Effector memory CD4-positive, alpha-beta T cell (primary cell): ENCODE data around the gene MTMR4.
"Not testable (repeated sequence)": the region's sequence is repeated elsewhere in the genome, so short reads cannot be mapped to it uniquely, and the experiment has no call there.

Source experiments
- DNase-seq, 3 donors: peaks; one replicate each; pipeline ENCODE4 v3.0.0-alpha.2; 2020
- H3K27ac ChIP-seq: 2 replicates; pipeline ENCODE4 v1.7.0; 2013; ENCODE audit warnings: mild to moderate bottlenecking, low read length, moderate library complexity; ENCODE audit not compliant: insufficient read depth, poor library complexity, severe bottlenecking
- H3K27me3 ChIP-seq: replicated peaks from 2 replicates; pipeline ENCODE4 v1.7.0; 2013; ENCODE audit warnings: mild to moderate bottlenecking, low read length; ENCODE audit not compliant: insufficient read depth, control insufficient read depth, poor library complexity, severe bottlenecking
- H3K36me3 ChIP-seq: 2 replicates; pipeline ENCODE4 v1.7.0; 2013; ENCODE audit warnings: mild to moderate bottlenecking, low read length, moderate library complexity; ENCODE audit not compliant: control insufficient read depth, insufficient read depth
- H3K4me1 ChIP-seq: 2 replicates; pipeline ENCODE4 v1.7.0; 2013; ENCODE audit warnings: low read length, mild to moderate bottlenecking; ENCODE audit not compliant: control insufficient read depth, insufficient read depth, poor library complexity, severe bottlenecking
- H3K4me3 ChIP-seq: 2 replicates; pipeline ENCODE4 v1.7.0; 2013; ENCODE audit warnings: low read length, low read depth, mild to moderate bottlenecking; ENCODE audit not compliant: insufficient read depth, poor library complexity, severe bottlenecking
- H3K9me3 ChIP-seq: 2 replicates; pipeline ENCODE4 v1.7.0; 2013; ENCODE audit warnings: mild to moderate bottlenecking, low read length, moderate library complexity; ENCODE audit not compliant: control insufficient read depth

The MTMR4 gene

GRCh38 chr17:58513267-58513964 is 1.0 kb downstream of the MTMR4 start:
- Histone ChIP-seq H3K27ac (peak overlapping the region; percentile 20), H3K4me3 (peak overlapping the region; percentile 74), H3K4me1 (peaks cover 21% of the 10 kb centered on the region), H3K36me3 (peaks cover 34% of the 10 kb centered on the region), H3K27me3 (no peaks in the 10 kb centered on the region), H3K9me3 (no peaks in the 10 kb centered on the region)
- DNase-seq, result peak in 1 of 3 donors; percentile 31

- no peaks in the 10 kb centered on the region for H3K27me3 ChIP-seq
- peaks cover 62% of the 10 kb centered on the region for H3K36me3 ChIP-seq
- H3K4me1 ChIP-seq, result peaks cover 12% of the 10 kb centered on the region
- no peak overlapping the region for H3K27ac ChIP-seq
- no peak for DNase-seq
- H3K4me3 ChIP-seq, result no peak overlapping the region
- no peaks in the 10 kb centered on the region for H3K9me3 ChIP-seq
Observed at GRCh38 chr17:58510075-58510474, 4.4 kb downstream of the MTMR4 start.

- no peak for DNase-seq
- H3K27ac ChIP-seq, result no peak overlapping the region
- no peaks in the 10 kb centered on the region for H3K9me3 ChIP-seq
- peaks cover 5% of the 10 kb centered on the region for H3K4me1 ChIP-seq
- no peaks in the 10 kb centered on the region for H3K27me3 ChIP-seq
- H3K4me3 ChIP-seq, result no peak overlapping the region
- peaks cover 78% of the 10 kb centered on the region for H3K36me3 ChIP-seq
Observed at GRCh38 chr17:58508341-58509067, 5.9 kb downstream of the MTMR4 start.

GRCh38 chr17:58507123-58507634 is 7.3 kb downstream of the MTMR4 start:
- H3K9me3 ChIP-seq, result no peaks in the 10 kb centered on the region
- no peak overlapping the region for H3K4me3 ChIP-seq
- H3K27me3 ChIP-seq, result no peaks in the 10 kb centered on the region
- no peaks in the 10 kb centered on the region for H3K4me1 ChIP-seq
- H3K27ac ChIP-seq, result no peak overlapping the region
- peaks cover 86% of the 10 kb centered on the region for H3K36me3 ChIP-seq
- DNase-seq, result no peak

- no peaks in the 10 kb centered on the region for H3K4me1 ChIP-seq
- no peaks in the 10 kb centered on the region for H3K9me3 ChIP-seq
- DNase-seq, result no peak
- H3K27me3 ChIP-seq, result no peaks in the 10 kb centered on the region
- no peak overlapping the region for H3K27ac ChIP-seq
- H3K36me3 ChIP-seq, result peaks cover 82% of the 10 kb centered on the region
- H3K4me3 ChIP-seq, result no peak overlapping the region
Observed at GRCh38 chr17:58506354-58507080, 7.9 kb downstream of the MTMR4 start.

GRCh38 chr17:58504826-58505351 is 9.5 kb downstream of the MTMR4 start:
- Histone ChIP-seq H3K27ac (no peak overlapping the region), H3K9me3 (no peaks in the 10 kb centered on the region), H3K36me3 (peaks cover 69% of the 10 kb centered on the region), H3K27me3 (no peaks in the 10 kb centered on the region), H3K4me3 (no peak overlapping the region), H3K4me1 (no peaks in the 10 kb centered on the region)
- DNase-seq, result no peak

- no peaks in the 10 kb centered on the region for H3K27me3 ChIP-seq
- H3K4me3 ChIP-seq, result no peak overlapping the region
- H3K4me1 ChIP-seq, result no peaks in the 10 kb centered on the region
- peaks cover 59% of the 10 kb centered on the region for H3K36me3 ChIP-seq
- no peak overlapping the region for H3K27ac ChIP-seq
- DNase-seq, result no peak
- no peaks in the 10 kb centered on the region for H3K9me3 ChIP-seq
Observed at GRCh38 chr17:58503866-58504265, 10.6 kb downstream of the MTMR4 start.

- not testable (repeated sequence) for H3K9me3 ChIP-seq, H3K27ac ChIP-seq, H3K27me3 ChIP-seq, DNase-seq, H3K4me1 ChIP-seq, H3K4me3 ChIP-seq
- H3K36me3 ChIP-seq, result peaks cover 55% of the 10 kb centered on the region
Observed at GRCh38 chr17:58503134-58503533, 11.3 kb downstream of the MTMR4 start.

- H3K36me3 ChIP-seq, result peaks cover 50% of the 10 kb centered on the region
Observed at GRCh38 chr17:58501451-58501850, 13.0 kb downstream of the MTMR4 start.

More at GRCh38 chr17:58501451-58501850, 13.0 kb downstream of the MTMR4 start:
- Histone ChIP-seq H3K9me3 (no peaks in the 10 kb centered on the region), H3K27me3 (no peaks in the 10 kb centered on the region), H3K4me1 (no peaks in the 10 kb centered on the region), H3K4me3 (no peak overlapping the region), H3K27ac (no peak overlapping the region)
- DNase-seq, result no peak
